Transverse colon (tissue), 4 donors: ENCODE results near the gene EPB41L4B.

Experiments
- EP300 ChIP-seq: sonication (generic); formaldehyde crosslinking; IDR thresholded peaks from one replicate; pipeline ENCODE4 v1.6.1; 2017; ENCODE audit warnings: antibody characterized with exemption, low read depth
- POLR2A ChIP-seq: fragments of 450-650 bp; IDR thresholded peaks from one replicate; pipeline ENCODE4 v1.6.1; 2016; ENCODE audit warnings: antibody characterized with exemption, mild to moderate bottlenecking, moderate library complexity
- POLR2AphosphoS5 ChIP-seq, 3 donors: sonication (generic); formaldehyde crosslinking; IDR thresholded peaks; one replicate each; pipeline ENCODE4 v1.6.1; 2016; ENCODE audit warnings: antibody characterized with exemption in 3 of 3
- TF ChIP-seq, protein P1 (sequence below), 5 experiments: fragments of 200-600 bp in 3 of 5; fragments of 450-650 bp in 2 of 5; sonication (generic) in 3 of 5; IDR thresholded peaks; 1 replicate in 2 of 5; 2 replicates in 3 of 5; pipeline ENCODE4 v1.5.1; 2016 to 2017; ENCODE audit warnings: antibody characterized with exemption in 5 of 5, inconsistent platforms in 3 of 5, mild to moderate bottlenecking in 2 of 5, moderate library complexity in 1 of 5

DNA sequence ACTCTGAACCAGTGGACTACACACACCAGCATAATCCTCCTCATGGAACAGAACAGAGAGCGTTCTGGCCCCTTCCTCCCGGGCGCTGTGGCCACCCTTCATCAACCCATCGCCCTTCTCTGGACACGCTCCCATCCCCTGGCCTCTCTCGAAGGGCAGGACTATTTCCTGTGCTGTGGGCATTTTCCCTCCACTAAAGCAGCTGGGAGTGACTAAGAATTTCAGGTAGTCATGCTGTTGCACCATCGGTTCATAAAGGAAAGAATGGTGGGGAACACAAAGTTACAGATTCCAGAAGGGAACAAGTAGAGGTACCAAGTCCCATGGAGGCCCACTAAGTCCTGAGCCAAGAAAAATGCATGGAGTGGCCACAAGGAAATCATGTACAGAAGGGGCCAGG lies 68.6 kb downstream of the EPB41L4B start:
- TF ChIP-seq POLR2A = no peak
- TF ChIP-seq POLR2AphosphoS5 (IDR thresholded peaks at IDR 0.05) = no peak
- TF ChIP-seq, protein P1, sequence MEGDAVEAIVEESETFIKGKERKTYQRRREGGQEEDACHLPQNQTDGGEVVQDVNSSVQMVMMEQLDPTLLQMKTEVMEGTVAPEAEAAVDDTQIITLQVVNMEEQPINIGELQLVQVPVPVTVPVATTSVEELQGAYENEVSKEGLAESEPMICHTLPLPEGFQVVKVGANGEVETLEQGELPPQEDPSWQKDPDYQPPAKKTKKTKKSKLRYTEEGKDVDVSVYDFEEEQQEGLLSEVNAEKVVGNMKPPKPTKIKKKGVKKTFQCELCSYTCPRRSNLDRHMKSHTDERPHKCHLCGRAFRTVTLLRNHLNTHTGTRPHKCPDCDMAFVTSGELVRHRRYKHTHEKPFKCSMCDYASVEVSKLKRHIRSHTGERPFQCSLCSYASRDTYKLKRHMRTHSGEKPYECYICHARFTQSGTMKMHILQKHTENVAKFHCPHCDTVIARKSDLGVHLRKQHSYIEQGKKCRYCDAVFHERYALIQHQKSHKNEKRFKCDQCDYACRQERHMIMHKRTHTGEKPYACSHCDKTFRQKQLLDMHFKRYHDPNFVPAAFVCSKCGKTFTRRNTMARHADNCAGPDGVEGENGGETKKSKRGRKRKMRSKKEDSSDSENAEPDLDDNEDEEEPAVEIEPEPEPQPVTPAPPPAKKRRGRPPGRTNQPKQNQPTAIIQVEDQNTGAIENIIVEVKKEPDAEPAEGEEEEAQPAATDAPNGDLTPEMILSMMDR (IDR thresholded peaks at IDR 0.05) = peak in 1 of 5 experiments; percentile 12
- no peak for TF ChIP-seq EP300
